H1 (cell line): Measurements from ENCODE around the gene GBF1. TPM values are rescaled to one million over a fixed set of nuclear protein-coding genes. Genes with fewer than 3 reads are reported as not detected.

Experiments
- CTCF ChIA-PET: fragments of 300-600 bp; sonication (Branson Sonifier 250); formaldehyde crosslinking; loops from one replicate; lab custom pipeline; 2021; ENCODE audit not compliant: partially characterized antibody; lab: Charles Lee
- POLR2A ChIA-PET: fragments of 300-600 bp; sonication (Branson Sonifier 250); formaldehyde crosslinking; loops from one replicate; lab custom pipeline; 2021; ENCODE audit warnings: inconsistent platforms; ENCODE audit not compliant: partially characterized antibody; lab: Charles Lee
- DNase-seq, 2 experiments: peaks; one replicate each; pipeline versions ENCODE4 v3.0.0 to v3.0.0-alpha.2; 2010 to 2022; ENCODE audit warnings: low spot score in 2 of 2, low read depth in 1 of 2, mixed read lengths in 1 of 2
- FAIRE-seq: peaks from 2 replicates; lab custom pipeline; 2011; peaks lifted over from hg19 to GRCh38; lab: Jason Lieb, UNC
- H2AFZ ChIP-seq: 2 replicates; pipeline ENCODE4 v1.8.1; 2012; ENCODE audit warnings: low read length, inconsistent platforms
- H2AK5ac ChIP-seq: 2 replicates; pipeline ENCODE4 v1.6.1; 2013; ENCODE audit warnings: low read depth, low read length
- H2BK120ac ChIP-seq: replicated peaks from 2 replicates; pipeline ENCODE3; 2013; ENCODE audit warnings: low read depth, low read length, inconsistent platforms
- H2BK12ac ChIP-seq: 2 replicates; pipeline ENCODE4 v1.6.1; 2013; ENCODE audit warnings: low read depth, low read length
- H2BK15ac ChIP-seq: 2 replicates; pipeline ENCODE4 v1.6.1; 2013; ENCODE audit warnings: low read length
- H2BK20ac ChIP-seq: 2 replicates; pipeline ENCODE4 v1.6.1; 2013; ENCODE audit warnings: low read length
- H2BK5ac ChIP-seq: 2 replicates; pipeline ENCODE4 v1.6.1; 2013; ENCODE audit warnings: low read depth, low read length
- H3K14ac ChIP-seq: 2 replicates; pipeline ENCODE4 v1.6.1; 2013; ENCODE audit warnings: inconsistent platforms; ENCODE audit not compliant: insufficient read length
- H3K18ac ChIP-seq: 2 replicates; pipeline ENCODE4 v1.6.1; 2013; ENCODE audit warnings: low read length; ENCODE audit errors: extremely low read depth
- H3K23ac ChIP-seq: 2 replicates; pipeline ENCODE4 v1.6.1; 2013; ENCODE audit warnings: inconsistent platforms; ENCODE audit not compliant: insufficient read length
- H3K23me2 ChIP-seq: 2 replicates; pipeline ENCODE4 v1.6.1; 2013; ENCODE audit warnings: low read depth, low read length
- H3K27ac ChIP-seq: 2 replicates; pipeline ENCODE4 v1.6.1; 2011; ENCODE audit warnings: low read depth, low read length, inconsistent platforms
- H3K27me3 ChIP-seq, 4 experiments: replicated peaks in 1 of 4; 1 replicate in 1 of 4; 2 replicates in 3 of 4; pipeline versions ENCODE4 v1.6.1 to v1.8.1; 2011 to 2013; ENCODE audit warnings: low read length in 3 of 4, mild to moderate bottlenecking in 3 of 4, inconsistent platforms in 2 of 4, mixed read lengths in 2 of 4, moderate library complexity in 1 of 4; ENCODE audit not compliant: control insufficient read depth in 3 of 4, insufficient read depth in 3 of 4; ENCODE audit errors: extremely low read depth in 1 of 4
- H3K36me3 ChIP-seq, 4 experiments: 2 replicates each; pipeline versions ENCODE4 v1.6.1 to v1.8.1; 2011 to 2013; ENCODE audit warnings: mild to moderate bottlenecking in 4 of 4, low read length in 3 of 4, moderate library complexity in 2 of 4, control low read depth in 1 of 4, inconsistent platforms in 1 of 4; ENCODE audit not compliant: insufficient read depth in 4 of 4, control insufficient read depth in 2 of 4
- H3K4ac ChIP-seq: replicated peaks from 2 replicates; pipeline ENCODE3; 2013; ENCODE audit warnings: low read length, low read depth, mixed read lengths, inconsistent platforms; ENCODE audit not compliant: insufficient read length
- H3K4me1 ChIP-seq, 4 experiments: replicated peaks in 1 of 4; 1 replicate in 1 of 4; 2 replicates in 3 of 4; pipeline versions ENCODE4 v1.6.1 to v1.8.1; 2011 to 2013; ENCODE audit warnings: low read length in 3 of 4, inconsistent platforms in 2 of 4, mixed read lengths in 1 of 4; ENCODE audit not compliant: insufficient read depth in 4 of 4, control insufficient read depth in 3 of 4
- H3K4me2 ChIP-seq, 2 experiments: 2 replicates each; pipeline versions ENCODE4 v1.6.1 to v1.8.1; 2011 to 2013; ENCODE audit warnings: low read depth in 2 of 2, low read length in 2 of 2, control low read depth in 1 of 2, inconsistent platforms in 1 of 2, mild to moderate bottlenecking in 1 of 2; ENCODE audit not compliant: insufficient read depth in 1 of 2
- H3K4me3 ChIP-seq, 4 experiments: fragments of 200-600, 300-600 bp in 1 of 4; sonication (generic), shearing (Covaris generic), sonication (Bioruptor Twin) in 1 of 4; 2 replicates each; pipeline versions ENCODE4 v1.5.1 to v1.8.1; 2011 to 2016; ENCODE audit warnings: low read length in 4 of 4, low read depth in 3 of 4, control low read depth in 2 of 4, inconsistent platforms in 2 of 4, mild to moderate bottlenecking in 2 of 4, mixed read lengths in 1 of 4, moderate library complexity in 1 of 4; ENCODE audit not compliant: insufficient read depth in 2 of 4; ENCODE audit errors: extremely low read depth in 1 of 4
- H3K56ac ChIP-seq: replicated peaks from 2 replicates; pipeline ENCODE3; 2013; ENCODE audit warnings: low read depth, mild to moderate bottlenecking, mixed read lengths, low read length, inconsistent platforms; ENCODE audit not compliant: insufficient read length
- H3K79me1 ChIP-seq: 2 replicates; pipeline ENCODE4 v1.6.1; 2013; ENCODE audit warnings: low read depth, low read length, control low read depth
- H3K79me2 ChIP-seq, 2 experiments: 2 replicates each; pipeline versions ENCODE4 v1.6.1 to v1.8.1; 2012 to 2013; ENCODE audit warnings: low read length in 2 of 2, mild to moderate bottlenecking in 2 of 2, inconsistent platforms in 1 of 2; ENCODE audit not compliant: insufficient read depth in 2 of 2, control insufficient read depth in 1 of 2
- H3K9ac ChIP-seq, 4 experiments: replicated peaks in 1 of 4; 1 replicate in 1 of 4; 2 replicates in 3 of 4; pipeline versions ENCODE4 v1.6.1 to v1.8.1; 2011 to 2013; ENCODE audit warnings: low read depth in 3 of 4, low read length in 3 of 4, control low read depth in 2 of 4, mild to moderate bottlenecking in 2 of 4, moderate library complexity in 2 of 4, inconsistent platforms in 1 of 4; ENCODE audit errors: extremely low read depth in 1 of 4
- H3K9me3 ChIP-seq, 2 experiments: 2 replicates each; pipeline versions ENCODE4 v1.6.1 to v1.8.1; 2012 to 2013; ENCODE audit warnings: mild to moderate bottlenecking in 2 of 2, moderate library complexity in 2 of 2, control low read depth in 1 of 2, inconsistent platforms in 1 of 2, low read depth in 1 of 2, low read length in 1 of 2, mixed read lengths in 1 of 2; ENCODE audit not compliant: insufficient read depth in 2 of 2
- H4K20me1 ChIP-seq, 2 experiments: replicated peaks in 1 of 2; 2 replicates each; pipeline versions ENCODE3 to v1.8.1; 2011 to 2013; ENCODE audit warnings: inconsistent platforms in 2 of 2, low read length in 2 of 2, mild to moderate bottlenecking in 1 of 2; ENCODE audit not compliant: insufficient read depth in 2 of 2, control insufficient read depth in 1 of 2
- H4K5ac ChIP-seq: 2 replicates; pipeline ENCODE4 v1.6.1; 2013; ENCODE audit warnings: low read length, low read depth, mixed read lengths, inconsistent platforms; ENCODE audit not compliant: insufficient read length
- H4K8ac ChIP-seq: 2 replicates; pipeline ENCODE4 v1.8.0; 2013; ENCODE audit warnings: mild to moderate bottlenecking, moderate library complexity, low read length, inconsistent platforms; ENCODE audit not compliant: insufficient read depth; ENCODE audit errors: extremely low read depth
- H4K91ac ChIP-seq: replicated peaks from 2 replicates; pipeline ENCODE3; 2013; ENCODE audit warnings: low read length, mixed read lengths, inconsistent platforms; ENCODE audit not compliant: insufficient read length
- KDM4A ChIP-seq: IDR thresholded peaks from one replicate; pipeline ENCODE4 v1.7.1; 2012; ENCODE audit warnings: low read depth, mild to moderate bottlenecking, moderate library complexity, low read length, inconsistent platforms; ENCODE audit not compliant: severe bottlenecking
- TAF1 ChIP-seq: IDR thresholded peaks from 2 replicates; pipeline ENCODE4 v1.6.1; 2011; ENCODE audit warnings: mild to moderate bottlenecking, low read depth, low read length
- TEAD4 ChIP-seq: IDR thresholded peaks from 2 replicates; pipeline ENCODE4 v1.6.1; 2012; ENCODE audit warnings: low read depth, low read length, inconsistent platforms, mixed read lengths
- ZNF274 ChIP-seq: IDR thresholded peaks from 2 replicates; pipeline ENCODE4 v1.7.0; 2012; ENCODE audit warnings: low read length, borderline replicate concordance; ENCODE audit errors: extremely low read depth
- polyA plus RNA-seq, 7 experiments: library from polyadenylated mRNA; depleted of rRNA in 3 of 7; stranded (reverse) in 5 of 7; unstranded in 2 of 7; fragments of >200 nt in 5 of 7; fragments of 200-250 nt in 2 of 7; gene quantifications; 1 replicate in 5 of 7; 2 replicates in 1 of 7; 4 replicates in 1 of 7; pipeline versions ENCODE4 v1.2.1 to v1.2.3, GENCODE V29; 2011 to 2013; ENCODE audit warnings: missing spikeins in 2 of 7, mixed read lengths in 2 of 7
- total RNA-seq: library from RNA; stranded (reverse); fragmentation: NEBNext Ultra II Directional; extraction: Animal tissue kit (Norgen Biotek cat#: 25700); gene quantifications from 2 replicates; pipeline ENCODE4 v1.2.1, GENCODE V29; 2021

The GBF1 gene
- total and polyA plus RNA-seq, 2 of the 8 experiments (the other 6 are each of a cell fraction or from before 2014, with no cell fraction given), result 11.0 to 25.5 TPM

DNA sequence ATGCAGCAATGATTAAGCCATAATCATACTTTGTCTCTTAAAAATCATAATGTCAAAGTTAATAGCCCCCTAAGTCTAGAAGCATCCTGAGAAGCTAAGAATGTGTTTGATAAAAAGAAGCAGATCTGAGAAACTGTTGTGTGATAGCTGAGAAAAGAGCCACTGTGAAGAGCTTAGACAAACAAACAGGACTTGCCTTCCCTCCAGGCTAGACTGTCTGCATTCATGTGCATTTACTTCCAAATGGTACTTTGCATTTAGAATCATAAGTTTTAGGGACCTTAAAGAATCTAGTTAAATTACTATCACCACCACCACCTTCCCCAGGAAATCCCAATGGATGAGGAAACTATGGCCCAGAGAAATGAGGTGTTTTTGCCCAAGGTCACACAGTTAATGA, 87.4 kb downstream of the GBF1 start:
- Histone ChIP-seq H4K8ac (no peak overlapping the region), H2AK5ac (no peak overlapping the region), H4K91ac (no peak overlapping the region), H2BK12ac (no peak overlapping the region), H4K5ac (no peak overlapping the region), H3K4me2 (no peak overlapping the region), H2BK20ac (no peak overlapping the region), H2BK15ac (no peak overlapping the region), H3K23ac (no peak overlapping the region), H3K4me1 (no peaks in the 10 kb centered on the region), H3K27ac (no peak overlapping the region), H4K20me1 (peaks cover 0 to 2% of the 10 kb centered on the region in 2 experiments), H3K36me3 (no peaks in the 10 kb centered on the region), H3K14ac (no peak overlapping the region), H2AFZ (no peak overlapping the region), H3K4ac (no peak overlapping the region), H3K56ac (no peak overlapping the region), H3K4me3 (no peak overlapping the region), H3K9me3 (no peaks in the 10 kb centered on the region), H3K23me2 (no peaks in the 10 kb centered on the region), H3K27me3 (no peaks in the 10 kb centered on the region; a peak in 1 of 7 replicates), H3K79me2 (no peaks in the 10 kb centered on the region), H3K9ac (no peak overlapping the region; a peak in 1 of 7 replicates), H3K18ac (no peak overlapping the region), H2BK5ac (no peak overlapping the region), H2BK120ac (no peak overlapping the region), H3K79me1 (no peaks in the 10 kb centered on the region)
- FAIRE-seq (no peak), DNase-seq (no peak)
- POLR2A ChIA-PET, result no interaction called here
- TF ChIP-seq KDM4A, result no peak
- no peak for TF ChIP-seq TEAD4
- TF ChIP-seq ZNF274, result no peak
- no peak for TF ChIP-seq TAF1
- CTCF ChIA-PET, result interaction anchor here (0.6 to 3.1 kb wide), 6 partner anchors 15 to 110 kb away, joined by 4 to 17 read pairs (median 6); no protein-coding TSS in a partner anchor
